ENCODE data around the gene LAMB3. TPM values are rescaled to one million over a fixed set of nuclear protein-coding genes. Genes with fewer than 3 reads are reported as not detected.
A peak's percentile ranks its signal among the peaks of the same experiment; 100 is the strongest.

Gene LAMB3
- total RNA-seq, 1 experiment from 2014 or later, result 70.2 TPM

DNA sequence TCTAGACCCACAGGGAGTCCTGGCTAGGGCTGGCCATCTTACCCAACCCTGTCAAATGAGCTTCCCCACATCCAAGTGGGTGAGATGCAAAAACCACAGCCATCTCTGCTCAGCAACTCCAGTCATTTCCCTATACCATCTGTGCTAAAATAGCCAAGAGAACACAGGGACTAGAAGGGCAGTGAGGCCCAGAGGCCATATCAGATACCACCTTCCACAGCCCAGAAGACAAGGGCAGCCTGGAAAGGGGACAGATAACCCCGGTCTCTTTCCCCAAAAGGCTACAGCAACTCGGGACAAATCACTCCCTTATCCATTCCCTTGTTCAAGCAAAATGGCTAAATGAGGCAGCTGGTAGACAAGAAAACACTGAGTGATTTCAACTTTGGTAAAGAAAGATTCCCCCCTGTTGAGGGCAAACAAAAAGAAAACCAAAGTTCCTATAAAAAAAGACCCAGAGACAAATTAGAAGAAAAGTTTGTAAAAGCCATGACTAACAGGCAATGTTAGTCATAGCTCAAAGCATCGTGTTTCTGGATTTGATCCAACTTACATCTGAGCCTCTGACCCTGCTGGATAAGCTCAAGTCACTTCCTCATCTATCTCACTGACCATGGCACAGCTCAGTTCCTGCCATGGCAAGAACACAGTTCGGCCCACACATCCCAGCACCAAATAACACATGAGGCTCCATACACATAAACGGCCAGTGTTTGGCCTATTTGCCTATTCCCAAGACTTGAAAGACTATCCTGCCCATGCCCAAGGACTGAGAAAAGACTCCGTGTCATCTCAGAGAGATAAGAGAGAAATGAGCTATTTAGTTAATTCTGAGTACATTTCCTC lies 3.1 kb downstream of the LAMB3 start:
- intact Hi-C loops (cut with micrococcal nuclease), result no loop called here
- 0 out of 2 replicates have a peak, but pooled peaks cover 6% of the 10 kb centered on the region for H3K79me2 ChIP-seq (ENCODE audit: insufficient read depth, low read length)

DNA sequence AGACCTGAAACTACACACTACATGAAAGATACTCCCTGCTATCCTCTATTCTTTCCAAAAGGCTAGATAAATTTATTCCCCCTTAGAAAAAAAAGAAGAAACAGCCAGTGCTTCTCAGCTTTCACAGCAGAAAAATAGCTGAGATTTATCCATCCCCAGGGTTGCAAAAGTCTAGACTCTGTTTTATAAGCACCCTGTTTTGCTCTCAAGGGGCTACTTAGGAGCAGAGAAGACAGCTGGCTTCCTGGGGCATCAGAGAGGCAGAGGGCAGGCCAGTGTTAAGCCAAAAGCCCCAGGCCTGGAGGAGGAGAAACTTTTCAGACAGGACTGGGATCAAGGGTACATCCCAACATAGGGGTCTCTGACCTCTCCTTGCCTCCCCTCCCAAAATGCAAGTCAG lies 3.9 kb downstream of the LAMB3 start:
- H3K9me3 ChIP-seq (ENCODE audit: control insufficient read depth in 1 of 2, insufficient read depth in 1 of 2, low read depth in 1 of 2, low read length in 2 of 2), result no peaks in the 10 kb centered on the region
- H3K27ac ChIP-seq (ENCODE audit: low read depth, low read length), result no peak overlapping the region
- H3K9me2 ChIP-seq (ENCODE audit: insufficient read depth), result no peaks in the 10 kb centered on the region
- BruUV-seq (replicated peaks), result no TSS peak
- no peak for TF ChIP-seq REST (IDR thresholded peaks at IDR 0.05; ENCODE audit: low read depth)
- TF ChIP-seq RAD21 (IDR thresholded peaks at IDR 0.05; ENCODE audit: low read depth), result no peak
- no peak for TF ChIP-seq ZFX (IDR thresholded peaks at IDR 0.05)
- TF ChIP-seq CEBPB (IDR thresholded peaks at IDR 0.05; ENCODE audit: low read depth), result no peak
- no peak for TF ChIP-seq EZH2phosphoT487 (IDR thresholded peaks at IDR 0.05; ENCODE audit: borderline replicate concordance)
- TF ChIP-seq, protein P1, sequence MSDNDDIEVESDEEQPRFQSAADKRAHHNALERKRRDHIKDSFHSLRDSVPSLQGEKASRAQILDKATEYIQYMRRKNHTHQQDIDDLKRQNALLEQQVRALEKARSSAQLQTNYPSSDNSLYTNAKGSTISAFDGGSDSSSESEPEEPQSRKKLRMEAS (IDR thresholded peaks at IDR 0.05), result no peak
- no peak for TF ChIP-seq POLR2A (IDR thresholded peaks at IDR 0.05; ENCODE audit: borderline replicate concordance, extremely low read depth, insufficient read depth, insufficient read length)
- TF ChIP-seq SIN3A (IDR thresholded peaks at IDR 0.05; ENCODE audit: low read depth), result no peak
- TF ChIP-seq YY1 (IDR thresholded peaks at IDR 0.05; ENCODE audit: extremely low read depth, insufficient replicate concordance, low read depth, low read length), result no peak
- TF ChIP-seq SRF (IDR thresholded peaks at IDR 0.05; ENCODE audit: low read depth), result no peak
- no peak for TF ChIP-seq SP1 (IDR thresholded peaks at IDR 0.05; ENCODE audit: low read depth)
- no peak for TF ChIP-seq EZH2 (IDR thresholded peaks at IDR 0.05)
- TF ChIP-seq JUND (IDR thresholded peaks at IDR 0.05), result no peak
- TF ChIP-seq TCF7L2 (IDR thresholded peaks at IDR 0.05; ENCODE audit: borderline replicate concordance, extremely low read depth, insufficient read depth, insufficient read length), result no peak
- TF ChIP-seq EGR1 (IDR thresholded peaks at IDR 0.05; ENCODE audit: low read depth), result no peak
- TF ChIP-seq CBX3 (IDR thresholded peaks at IDR 0.05; ENCODE audit: low read depth), result no peak
- ChIA-PET POLR2A (interaction anchor here (1.9 kb wide), 1 partner anchor 19 kb away, joined by 4 read pairs; no protein-coding TSS in a partner anchor), CTCF (no interaction called here), RAD21 (ENCODE audit: low non-redundant PET in 1 of 2, low total read pairs in 2 of 2, uncharacterized antibody in 2 of 2, unreplicated experiment in 2 of 2) (no interaction called here)
- H3K36me3 ChIP-seq (ENCODE audit: control insufficient read depth in 1 of 2, insufficient read depth in 2 of 2, low read length in 2 of 2), result peaks cover 0 to 7% of the 10 kb centered on the region in 2 experiments; a peak in 1 of 4 replicates
- H4K20me1 ChIP-seq (ENCODE audit: insufficient read depth), result no peaks in the 10 kb centered on the region
- 0 out of 2 replicates have a peak, but pooled peaks cover 6% of the 10 kb centered on the region for H3K79me2 ChIP-seq (ENCODE audit: insufficient read depth, low read length)
- H3K27me3 ChIP-seq (ENCODE audit: insufficient read depth, low read length), result no peaks in the 10 kb centered on the region
- H2AFZ ChIP-seq (ENCODE audit: low read depth, low read length, poor library complexity, severe bottlenecking), result no peak overlapping the region
- intact Hi-C loops (cut with micrococcal nuclease), result no loop called here
- no peak for DNase-seq (ENCODE audit: low read depth, low spot score)
- no peak for ATAC-seq
- H3K4me1 ChIP-seq (ENCODE audit: control insufficient read depth in 1 of 2, insufficient read depth in 2 of 2, low read length in 2 of 2), result peaks cover 45 to 61% of the 10 kb centered on the region in 2 experiments
- no peak overlapping the region for H3K9ac ChIP-seq (ENCODE audit: low read length)
- H3K4me3 ChIP-seq (replicated peaks in 1 of 2; ENCODE audit: low read depth in 1 of 2, low read length in 2 of 2), result no peak overlapping the region
- no peak overlapping the region for H3K4me2 ChIP-seq (ENCODE audit: low read length)

More for the DNA sequence above, 3.1 kb downstream of the LAMB3 start:
- peak overlapping the region; percentile 5 to 29; a peak in 2 of 4 replicates for H3K4me3 ChIP-seq (replicated peaks in 1 of 2; ENCODE audit: low read depth in 1 of 2, low read length in 2 of 2)
- peak overlapping the region; percentile 38 for H3K9ac ChIP-seq (ENCODE audit: low read length)
- ChIA-PET POLR2A (interaction anchor here (0.8 to 1.9 kb wide), 4 partner anchors 18 to 99 kb away, joined by 3 to 4 read pairs (median 3); no protein-coding TSS in a partner anchor), RAD21 (ENCODE audit: low non-redundant PET in 1 of 2, low total read pairs in 2 of 2, uncharacterized antibody in 2 of 2, unreplicated experiment in 2 of 2) (no interaction called here), CTCF (interaction anchor here (1.3 to 2.1 kb wide), 2 partner anchors 22 to 41 kb away, joined by 4 to 8 read pairs; no protein-coding TSS in a partner anchor)
- H3K4me1 ChIP-seq (ENCODE audit: control insufficient read depth in 1 of 2, insufficient read depth in 2 of 2, low read length in 2 of 2), result peaks cover 53 to 69% of the 10 kb centered on the region in 2 experiments
- BruUV-seq (replicated peaks), result no TSS peak
- no peaks in the 10 kb centered on the region for H3K27me3 ChIP-seq (ENCODE audit: insufficient read depth, low read length)
- DNase-seq (ENCODE audit: low read depth, low spot score) (peak; percentile 89), ATAC-seq (peak; percentile 28; the same call in 1 of the 2 replicates)
- TF ChIP-seq TCF7L2 (IDR thresholded peaks at IDR 0.05; ENCODE audit: borderline replicate concordance, extremely low read depth, insufficient read depth, insufficient read length), result peak; percentile 42
- no peak for TF ChIP-seq EZH2 (IDR thresholded peaks at IDR 0.05)
- peak; percentile 54; the same call in 1 of the 2 replicates for TF ChIP-seq POLR2AphosphoS5 (IDR thresholded peaks at IDR 0.05; ENCODE audit: low read depth, low read length)
- H3K4me2 ChIP-seq (ENCODE audit: low read length), result peak overlapping the region; percentile 88
- peak overlapping the region; percentile 67 for H3K27ac ChIP-seq (ENCODE audit: low read depth, low read length)
- H3K36me3 ChIP-seq (ENCODE audit: control insufficient read depth in 1 of 2, insufficient read depth in 2 of 2, low read length in 2 of 2), result peaks cover 0 to 7% of the 10 kb centered on the region in 2 experiments; a peak in 1 of 4 replicates
- no peaks in the 10 kb centered on the region for H4K20me1 ChIP-seq (ENCODE audit: insufficient read depth)
- H3K9me2 ChIP-seq (ENCODE audit: insufficient read depth), result no peaks in the 10 kb centered on the region
- H2AFZ ChIP-seq (ENCODE audit: low read depth, low read length, poor library complexity, severe bottlenecking), result no peak overlapping the region
- H3K9me3 ChIP-seq (ENCODE audit: control insufficient read depth in 1 of 2, insufficient read depth in 1 of 2, low read depth in 1 of 2, low read length in 2 of 2), result no peaks in the 10 kb centered on the region
